Caco-2 (cell line): ENCODE data around the gene CHAF1A. TPM values are rescaled to one million over a fixed set of nuclear protein-coding genes. Genes with fewer than 3 reads are reported as not detected.

Experiments used
- BruUV-seq: library from RNA; stranded (reverse); fragments of 400-500 nt; replicated peaks from 2 replicates; lab custom pipeline; 2021; lab: Mats Ljungman, UMichigan
- CTCF ChIA-PET: fragments of 300-600 bp; sonication (Branson Sonifier 250); formaldehyde crosslinking; loops from one replicate; lab custom pipeline; 2022; ENCODE audit warnings: antibody characterized with exemption; lab: Charles Lee
- POLR2A ChIA-PET: fragments of 300-600 bp; sonication (Branson Sonifier 250); formaldehyde crosslinking; loops from one replicate; lab custom pipeline; 2022; ENCODE audit warnings: antibody characterized with exemption; lab: Charles Lee
- DNase-seq, 2 experiments: peaks; one replicate each; pipeline versions ENCODE4 v3.0.0 to v3.0.0-alpha.2; 2020 to 2022
- H3K27me3 ChIP-seq: replicated peaks from 2 replicates; pipeline ENCODE4 v1.6.0; 2011; ENCODE audit warnings: low read length; ENCODE audit not compliant: control insufficient read depth, insufficient read depth
- H3K36me3 ChIP-seq: 2 replicates; pipeline ENCODE4 v1.5.1; 2011; ENCODE audit warnings: low read length; ENCODE audit not compliant: control insufficient read depth, insufficient read depth
- H3K4me1 ChIP-seq: fragments of 250-450 bp; sonication (Bioruptor Pico); 2 replicates; pipeline ENCODE4 v1.5.1; 2020; ENCODE audit warnings: mild to moderate bottlenecking
- H3K4me3 ChIP-seq: 2 replicates; pipeline ENCODE4 v1.5.1; 2011; ENCODE audit warnings: low read depth, mild to moderate bottlenecking, control low read depth, low read length
- H3K9me3 ChIP-seq: fragments of 250-450 bp; sonication (Bioruptor Pico); 2 replicates; pipeline ENCODE4 v1.5.1; 2020; ENCODE audit warnings: mild to moderate bottlenecking, moderate library complexity
- H3K27ac Mint-ChIP-seq: one replicate; pipeline ENCODE4 v1.8.0; 2022; ENCODE audit warnings: mixed read lengths; ENCODE audit not compliant: unreplicated experiment
- H3K27me3 Mint-ChIP-seq: one replicate; pipeline ENCODE4 v1.8.0; 2022; ENCODE audit warnings: mixed read lengths; ENCODE audit not compliant: insufficient read depth, unreplicated experiment
- H3K36me3 Mint-ChIP-seq: one replicate; pipeline ENCODE4 v1.8.0; 2022; ENCODE audit warnings: mild to moderate bottlenecking, mixed read lengths; ENCODE audit not compliant: insufficient read depth, unreplicated experiment
- H3K4me1 Mint-ChIP-seq: one replicate; pipeline ENCODE4 v1.8.0; 2022; ENCODE audit warnings: low read depth, mixed read lengths; ENCODE audit not compliant: unreplicated experiment
- H3K4me3 Mint-ChIP-seq: one replicate; pipeline ENCODE4 v1.8.0; 2022; ENCODE audit warnings: mild to moderate bottlenecking, moderate library complexity, mixed read lengths; ENCODE audit not compliant: unreplicated experiment
- H3K9me3 Mint-ChIP-seq: one replicate; pipeline ENCODE4 v1.8.0; 2022; ENCODE audit warnings: mixed read lengths; ENCODE audit not compliant: unreplicated experiment
- intact Hi-C: fragments of 100-400 bp; cut with micrococcal nuclease; formaldehyde crosslinking; loops from one replicate; pipeline ENCODE4 v1.10.0; 2022; ENCODE audit not compliant: unreplicated experiment
- total RNA-seq: library from RNA; stranded (reverse); gene quantifications from 2 replicates; pipeline ENCODE4 v1.2.3, GENCODE V29; 2022
- TF ChIP-seq, protein P1 (sequence below), 2 experiments: fragments of 200-600 bp in 1 of 2; IDR thresholded peaks; 1 replicate in 1 of 2; 2 replicates in 1 of 2; pipeline versions ENCODE4 v1.5.1 to v1.8.0; 2011 to 2022; ENCODE audit warnings: antibody characterized with exemption in 1 of 2, control low read depth in 1 of 2, inconsistent platforms in 1 of 2, low read depth in 1 of 2, low read length in 1 of 2, mild to moderate bottlenecking in 1 of 2, moderate library complexity in 1 of 2; ENCODE audit not compliant: insufficient read depth in 1 of 2, severe bottlenecking in 1 of 2, unreplicated experiment in 1 of 2

Gene CHAF1A
- total RNA-seq, 1 experiment from 2014 or later: 63.1 TPM

DNA sequence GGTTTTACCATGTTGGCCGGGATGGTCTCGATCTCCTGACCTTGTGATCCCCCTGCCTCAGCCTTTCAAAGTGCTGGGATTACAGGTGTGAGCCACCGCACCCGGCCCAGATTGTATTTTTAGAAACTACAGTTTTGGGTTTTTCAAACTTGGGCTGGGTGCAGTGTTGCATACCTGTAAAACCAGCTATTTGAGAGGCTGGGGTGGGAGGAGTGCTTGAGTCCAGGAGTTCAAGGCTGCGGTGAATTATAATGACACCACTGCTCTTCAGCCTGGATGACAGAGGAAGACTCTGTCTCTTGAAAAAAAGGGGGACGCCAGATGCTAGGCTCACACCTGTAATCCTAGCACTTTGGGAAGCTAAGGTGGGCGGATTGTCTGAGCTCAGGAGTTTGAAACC is 4.2 kb downstream of the CHAF1A start:
- CTCF ChIA-PET: no interaction called here

DNA sequence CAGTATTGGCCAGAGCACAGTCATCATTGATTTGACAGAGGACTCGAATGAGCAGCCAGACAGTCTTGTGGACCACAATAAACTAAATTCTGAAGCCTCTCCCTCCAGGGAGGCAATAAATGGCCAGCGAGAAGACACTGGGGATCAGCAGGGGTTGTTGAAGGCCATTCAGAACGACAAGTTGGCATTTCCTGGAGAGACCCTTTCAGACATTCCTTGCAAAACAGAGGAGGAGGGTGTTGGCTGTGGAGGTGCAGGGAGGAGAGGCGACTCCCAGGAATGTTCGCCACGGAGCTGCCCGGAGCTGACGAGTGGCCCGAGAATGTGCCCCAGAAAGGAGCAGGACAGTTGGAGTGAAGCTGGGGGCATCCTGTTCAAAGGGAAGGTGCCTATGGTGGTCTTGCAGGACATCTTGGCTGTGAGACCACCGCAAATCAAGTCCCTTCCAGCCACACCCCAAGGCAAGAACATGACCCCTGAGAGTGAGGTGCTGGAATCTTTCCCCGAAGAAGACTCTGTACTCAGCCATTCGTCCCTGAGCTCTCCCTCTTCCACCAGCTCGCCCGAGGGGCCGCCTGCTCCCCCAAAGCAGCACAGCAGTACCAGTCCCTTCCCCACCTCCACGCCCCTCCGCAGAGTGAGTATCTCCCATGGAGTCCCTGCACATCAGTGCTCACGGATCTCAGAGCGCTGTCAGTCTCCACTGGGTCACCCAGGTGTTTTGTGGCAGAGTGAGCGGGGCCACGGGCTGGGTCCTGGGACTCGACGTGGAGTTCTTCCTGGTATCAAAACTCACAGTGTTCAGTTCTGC is 6.9 kb downstream of the CHAF1A start:
- Histone ChIP-seq H3K4me1 (no peaks in the 10 kb centered on the region; the same call in 1 of the 2 replicates), H3K36me3 (no peaks in the 10 kb centered on the region; the same call in 1 of the 2 replicates), H3K4me3 (no peak overlapping the region), H3K27me3 (no peaks in the 10 kb centered on the region), H3K9me3 (no peaks in the 10 kb centered on the region)
- BruUV-seq: TSS peak; percentile 12
- Mint-ChIP-seq H3K27me3 (no peaks in the 10 kb centered on the region), H3K36me3 (peaks cover 79% of the 10 kb centered on the region), H3K9me3 (no peaks in the 10 kb centered on the region), H3K4me3 (no peak overlapping the region), H3K4me1 (no peaks in the 10 kb centered on the region), H3K27ac (no peak overlapping the region)
- TF ChIP-seq, protein P1, sequence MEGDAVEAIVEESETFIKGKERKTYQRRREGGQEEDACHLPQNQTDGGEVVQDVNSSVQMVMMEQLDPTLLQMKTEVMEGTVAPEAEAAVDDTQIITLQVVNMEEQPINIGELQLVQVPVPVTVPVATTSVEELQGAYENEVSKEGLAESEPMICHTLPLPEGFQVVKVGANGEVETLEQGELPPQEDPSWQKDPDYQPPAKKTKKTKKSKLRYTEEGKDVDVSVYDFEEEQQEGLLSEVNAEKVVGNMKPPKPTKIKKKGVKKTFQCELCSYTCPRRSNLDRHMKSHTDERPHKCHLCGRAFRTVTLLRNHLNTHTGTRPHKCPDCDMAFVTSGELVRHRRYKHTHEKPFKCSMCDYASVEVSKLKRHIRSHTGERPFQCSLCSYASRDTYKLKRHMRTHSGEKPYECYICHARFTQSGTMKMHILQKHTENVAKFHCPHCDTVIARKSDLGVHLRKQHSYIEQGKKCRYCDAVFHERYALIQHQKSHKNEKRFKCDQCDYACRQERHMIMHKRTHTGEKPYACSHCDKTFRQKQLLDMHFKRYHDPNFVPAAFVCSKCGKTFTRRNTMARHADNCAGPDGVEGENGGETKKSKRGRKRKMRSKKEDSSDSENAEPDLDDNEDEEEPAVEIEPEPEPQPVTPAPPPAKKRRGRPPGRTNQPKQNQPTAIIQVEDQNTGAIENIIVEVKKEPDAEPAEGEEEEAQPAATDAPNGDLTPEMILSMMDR (IDR thresholded peaks at IDR 0.05; ENCODE audit: insufficient read depth in 1 of 2, low read depth in 1 of 2, low read length in 1 of 2, severe bottlenecking in 1 of 2, unreplicated experiment in 1 of 2): no peak
- ChIA-PET CTCF (no interaction called here), POLR2A (no interaction called here)
- intact Hi-C loops: no loop called here
- no peak for DNase-seq

More for the DNA sequence above, 4.2 kb downstream of the CHAF1A start:
- no peaks in the 10 kb centered on the region for H3K27me3 Mint-ChIP-seq
- POLR2A ChIA-PET: no interaction called here
- TF ChIP-seq, protein P1 (IDR thresholded peaks at IDR 0.05; ENCODE audit: insufficient read depth in 1 of 2, low read depth in 1 of 2, low read length in 1 of 2, severe bottlenecking in 1 of 2, unreplicated experiment in 1 of 2): no peak
- peaks cover 66% of the 10 kb centered on the region for H3K36me3 Mint-ChIP-seq
- H3K36me3 ChIP-seq: no peaks in the 10 kb centered on the region
- no peak overlapping the region for H3K4me3 Mint-ChIP-seq
- H3K4me1 Mint-ChIP-seq: peaks cover 6% of the 10 kb centered on the region
- H3K4me1 ChIP-seq: no peaks in the 10 kb centered on the region; the same call in 1 of the 2 replicates
- H3K4me3 ChIP-seq: no peak overlapping the region
- intact Hi-C loops: no loop called here
- no peak for DNase-seq
- H3K27ac Mint-ChIP-seq: no peak overlapping the region
- H3K9me3 ChIP-seq: no peaks in the 10 kb centered on the region
- no TSS peak for BruUV-seq
- no peaks in the 10 kb centered on the region for H3K27me3 ChIP-seq
- no peaks in the 10 kb centered on the region for H3K9me3 Mint-ChIP-seq

DNA sequence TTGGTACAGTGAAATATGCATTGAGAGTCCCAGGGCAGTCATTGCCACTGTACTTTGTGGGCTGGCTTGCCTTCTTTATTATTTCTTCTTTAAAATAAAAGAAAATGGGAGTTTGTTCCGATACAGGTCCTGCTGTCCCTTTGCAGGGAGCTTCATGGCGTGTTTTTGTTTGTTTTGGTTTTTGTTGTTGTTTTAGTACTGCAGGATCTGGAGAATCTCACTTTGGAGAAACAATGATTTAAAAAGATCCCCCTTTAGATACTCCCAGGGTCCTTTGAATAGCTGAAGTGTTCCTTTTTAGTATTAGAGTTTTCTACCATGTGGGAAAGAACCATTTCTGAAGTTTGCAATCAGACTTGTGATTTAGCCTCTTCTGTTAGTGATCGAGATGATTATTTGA is 11.1 kb downstream of the CHAF1A start:
- intact Hi-C loops: no loop called here
- POLR2A ChIA-PET: interaction anchor here (1.7 kb wide), 1 partner anchor 58 kb away, joined by 4 read pairs; the partner anchor contains the start of gene HDGFL2
- H3K27ac Mint-ChIP-seq: no peak overlapping the region
- H3K36me3 Mint-ChIP-seq: peaks cover 89% of the 10 kb centered on the region
- Histone ChIP-seq H3K36me3 (no peaks in the 10 kb centered on the region; the same call in 1 of the 2 replicates), H3K27me3 (no peaks in the 10 kb centered on the region), H3K9me3 (no peaks in the 10 kb centered on the region), H3K4me1 (peaks cover 23% of the 10 kb centered on the region), H3K4me3 (no peak overlapping the region)
- no peaks in the 10 kb centered on the region for H3K27me3 Mint-ChIP-seq
- TF ChIP-seq, protein P1 (IDR thresholded peaks at IDR 0.05; ENCODE audit: insufficient read depth in 1 of 2, low read depth in 1 of 2, low read length in 1 of 2, severe bottlenecking in 1 of 2, unreplicated experiment in 1 of 2): no peak
- CTCF ChIA-PET: no interaction called here
- DNase-seq: no peak
- H3K9me3 Mint-ChIP-seq: no peaks in the 10 kb centered on the region
- H3K4me3 Mint-ChIP-seq: no peak overlapping the region
- peaks cover 15% of the 10 kb centered on the region for H3K4me1 Mint-ChIP-seq
- no TSS peak for BruUV-seq
